Skeletal muscle satellite cell (primary cell): Measurements from ENCODE around the gene SRBD1.

Experiments
- H3K27me3 ChIP-seq: 2 replicates; pipeline ENCODE4 v1.7.0; 2013; ENCODE audit warnings: low read length; ENCODE audit not compliant: control insufficient read depth, insufficient read depth
- H3K36me3 ChIP-seq: 2 replicates; pipeline ENCODE4 v1.7.0; 2013; ENCODE audit warnings: mild to moderate bottlenecking, control low read depth, low read length; ENCODE audit not compliant: insufficient read depth
- H3K4me1 ChIP-seq: 2 replicates; pipeline ENCODE4 v1.7.0; 2013; ENCODE audit warnings: low read length; ENCODE audit not compliant: control insufficient read depth, insufficient read depth
- H3K4me2 ChIP-seq: 2 replicates; pipeline ENCODE4 v1.7.0; 2013; ENCODE audit warnings: mild to moderate bottlenecking, low read length
- H3K4me3 ChIP-seq: 2 replicates; pipeline ENCODE4 v1.7.0; 2013; ENCODE audit warnings: low read length
- H3K9ac ChIP-seq: 2 replicates; pipeline ENCODE4 v1.7.0; 2013; ENCODE audit warnings: mild to moderate bottlenecking, low read depth, low read length, moderate library complexity
- H3K9me3 ChIP-seq: replicated peaks from 2 replicates; pipeline ENCODE4 v1.7.0; 2013; ENCODE audit warnings: mild to moderate bottlenecking, control low read depth, low read length

SRBD1 gene

GRCh38 chr2:45533771-45534170, 77.3 kb downstream of the SRBD1 start:
- Histone ChIP-seq H3K27me3 (no peaks in the 10 kb centered on the region), H3K4me2 (no peak overlapping the region), H3K36me3 (no peaks in the 10 kb centered on the region)

GRCh38 chr2:45532181-45532580, 78.9 kb downstream of the SRBD1 start:
- no peaks in the 10 kb centered on the region for H3K27me3 ChIP-seq
- no peak overlapping the region for H3K9ac ChIP-seq
- H3K36me3 ChIP-seq = no peaks in the 10 kb centered on the region
- H3K9me3 ChIP-seq = no peaks in the 10 kb centered on the region
- H3K4me1 ChIP-seq = no peaks in the 10 kb centered on the region
- no peak overlapping the region for H3K4me3 ChIP-seq
- H3K4me2 ChIP-seq = no peak overlapping the region

More at GRCh38 chr2:45533771-45534170, 77.3 kb downstream of the SRBD1 start:
- no peak overlapping the region for H3K9ac ChIP-seq
- no peaks in the 10 kb centered on the region for H3K4me1 ChIP-seq
- H3K4me3 ChIP-seq = no peak overlapping the region
- H3K9me3 ChIP-seq = no peaks in the 10 kb centered on the region

GRCh38 chr2:45524016-45524415, 87.1 kb downstream of the SRBD1 start:
- H3K36me3 ChIP-seq = no peaks in the 10 kb centered on the region
- no peak overlapping the region for H3K9ac ChIP-seq
- no peak overlapping the region for H3K4me3 ChIP-seq
- H3K4me1 ChIP-seq = no peaks in the 10 kb centered on the region
- no peaks in the 10 kb centered on the region for H3K27me3 ChIP-seq
- no peak overlapping the region for H3K4me2 ChIP-seq
- no peaks in the 10 kb centered on the region for H3K9me3 ChIP-seq

- H3K9ac ChIP-seq = no peak overlapping the region
- no peaks in the 10 kb centered on the region for H3K9me3 ChIP-seq
- no peaks in the 10 kb centered on the region for H3K36me3 ChIP-seq
- H3K4me3 ChIP-seq = no peak overlapping the region
- H3K4me1 ChIP-seq = no peaks in the 10 kb centered on the region
- H3K4me2 ChIP-seq = no peak overlapping the region
- no peaks in the 10 kb centered on the region for H3K27me3 ChIP-seq
These were observed 92.5 kb downstream of the SRBD1 start for GRCh38 chr2:45518546-45518945.

GRCh38 chr2:45510701-45511420, 100.2 kb downstream of the SRBD1 start:
- Histone ChIP-seq H3K4me3 (no peak overlapping the region), H3K9ac (no peak overlapping the region), H3K27me3 (no peaks in the 10 kb centered on the region), H3K4me2 (no peak overlapping the region), H3K9me3 (no peaks in the 10 kb centered on the region), H3K36me3 (no peaks in the 10 kb centered on the region), H3K4me1 (no peaks in the 10 kb centered on the region)

- Histone ChIP-seq H3K36me3 (no peaks in the 10 kb centered on the region), H3K4me3 (no peak overlapping the region), H3K9me3 (no peaks in the 10 kb centered on the region), H3K4me1 (no peaks in the 10 kb centered on the region), H3K9ac (no peak overlapping the region), H3K27me3 (no peaks in the 10 kb centered on the region), H3K4me2 (no peak overlapping the region)
These were observed 104.3 kb downstream of the SRBD1 start for GRCh38 chr2:45506756-45507155.

GRCh38 chr2:45505138-45505537, 105.9 kb downstream of the SRBD1 start:
- H3K9ac ChIP-seq = no peak overlapping the region
- H3K36me3 ChIP-seq = no peaks in the 10 kb centered on the region
- H3K4me3 ChIP-seq = no peak overlapping the region
- H3K4me1 ChIP-seq = no peaks in the 10 kb centered on the region
- no peaks in the 10 kb centered on the region for H3K27me3 ChIP-seq
- no peak overlapping the region for H3K4me2 ChIP-seq
- H3K9me3 ChIP-seq = no peaks in the 10 kb centered on the region

GRCh38 chr2:45498661-45499550, 112.2 kb downstream of the SRBD1 start:
- Histone ChIP-seq H3K27me3 (no peaks in the 10 kb centered on the region), H3K9ac (no peak overlapping the region), H3K4me3 (no peak overlapping the region), H3K4me2 (no peak overlapping the region), H3K36me3 (no peaks in the 10 kb centered on the region), H3K4me1 (peaks cover 14% of the 10 kb centered on the region), H3K9me3 (no peaks in the 10 kb centered on the region)

- Histone ChIP-seq H3K36me3 (no peaks in the 10 kb centered on the region), H3K4me1 (peaks cover 14% of the 10 kb centered on the region), H3K4me3 (no peak overlapping the region), H3K4me2 (no peak overlapping the region), H3K27me3 (no peaks in the 10 kb centered on the region), H3K9me3 (no peaks in the 10 kb centered on the region), H3K9ac (no peak overlapping the region)
These were observed 113.7 kb downstream of the SRBD1 start for GRCh38 chr2:45497355-45497754.

GRCh38 chr2:45496869-45497268, 114.2 kb downstream of the SRBD1 start:
- Histone ChIP-seq H3K4me2 (no peak overlapping the region), H3K36me3 (no peaks in the 10 kb centered on the region), H3K27me3 (no peaks in the 10 kb centered on the region), H3K9ac (no peak overlapping the region), H3K4me3 (no peak overlapping the region), H3K4me1 (peaks cover 14% of the 10 kb centered on the region), H3K9me3 (no peaks in the 10 kb centered on the region)

GRCh38 chr2:45494978-45495293, 116.1 kb downstream of the SRBD1 start:
- H3K27me3 ChIP-seq = no peaks in the 10 kb centered on the region
- peaks cover 14% of the 10 kb centered on the region for H3K4me1 ChIP-seq
- H3K9ac ChIP-seq = peak overlapping the region; percentile 19
- no peaks in the 10 kb centered on the region for H3K9me3 ChIP-seq
- no peak overlapping the region for H3K4me3 ChIP-seq
- H3K4me2 ChIP-seq = no peak overlapping the region
- no peaks in the 10 kb centered on the region for H3K36me3 ChIP-seq
